OCI-LY1 (cell line): Measurements from ENCODE around the gene ST3GAL5.

ENCODE experiments used
- H2AFZ ChIP-seq: fragments of 200-600 bp; sonication (generic), shearing (Covaris generic); 2 replicates; pipeline ENCODE4 v1.6.0; 2014; ENCODE audit warnings: antibody characterized with exemption, mild to moderate bottlenecking, low read length
- H3F3A ChIP-seq: fragments of 200-600 bp; sonication (generic), shearing (Covaris generic); 2 replicates; pipeline ENCODE4 v1.6.0; 2014; ENCODE audit warnings: mild to moderate bottlenecking, antibody characterized with exemption, low read length, moderate library complexity; ENCODE audit not compliant: insufficient read depth
- H3K27ac ChIP-seq: fragments of 200-600 bp; sonication (generic); 2 replicates; pipeline ENCODE4 v1.5.1; 2014; ENCODE audit warnings: low read length, mixed run types, mild to moderate bottlenecking, low read depth; ENCODE audit not compliant: poor library complexity, severe bottlenecking
- H3K27me3 ChIP-seq: fragments of 200-600 bp; sonication (generic); 2 replicates; pipeline ENCODE4 v1.6.0; 2014; ENCODE audit warnings: antibody characterized with exemption, mild to moderate bottlenecking, low read length, moderate library complexity; ENCODE audit not compliant: insufficient read depth
- H3K36me3 ChIP-seq: fragments of 200-600 bp; sonication (generic); 2 replicates; pipeline ENCODE4 v1.6.1; 2014; ENCODE audit warnings: mild to moderate bottlenecking, antibody characterized with exemption, low read length, moderate library complexity, mixed read lengths; ENCODE audit not compliant: insufficient read depth
- H3K4me1 ChIP-seq: fragments of 200-600 bp; sonication (generic); 2 replicates; pipeline ENCODE4 v1.5.1; 2014; ENCODE audit warnings: mild to moderate bottlenecking, low read length, moderate library complexity; ENCODE audit not compliant: insufficient read depth, severe bottlenecking
- H3K4me2 ChIP-seq: fragments of 200-600 bp; sonication (generic), shearing (Covaris generic); 2 replicates; pipeline ENCODE4 v1.6.1; 2014; ENCODE audit warnings: low read length
- H3K4me3 ChIP-seq: fragments of 200-600 bp; sonication (generic); 2 replicates; pipeline ENCODE4 v1.5.1; 2014; ENCODE audit warnings: low read length, low read depth, mild to moderate bottlenecking, mixed read lengths; ENCODE audit not compliant: poor library complexity, severe bottlenecking
- H3K79me2 ChIP-seq: fragments of 200-600 bp; shearing (Covaris generic); 2 replicates; pipeline ENCODE4 v1.6.1; 2016; ENCODE audit warnings: mixed run types, low read length, mixed read lengths; ENCODE audit not compliant: insufficient read depth
- H3K9ac ChIP-seq: fragments of 200-600 bp; sonication (generic), shearing (Covaris generic); 2 replicates; pipeline ENCODE4 v1.6.1; 2014; ENCODE audit warnings: mild to moderate bottlenecking, low read length, mixed read lengths
- H3K9me2 ChIP-seq: fragments of 200-600 bp; sonication (generic), shearing (Covaris generic); 2 replicates; pipeline ENCODE4 v1.6.1; 2014; ENCODE audit warnings: low read depth, mild to moderate bottlenecking, low read length, mixed read lengths
- H3K9me3 ChIP-seq: fragments of 200-600 bp; shearing (Covaris generic); 2 replicates; pipeline ENCODE4 v1.6.1; 2014; ENCODE audit warnings: low read length, mixed read lengths
- H4K20me1 ChIP-seq: fragments of 200-600 bp; sonication (generic), shearing (Covaris generic); 2 replicates; pipeline ENCODE4 v1.6.0; 2016; ENCODE audit warnings: mild to moderate bottlenecking, low read length; ENCODE audit not compliant: insufficient read depth
- CTCF ChIP-seq: fragments of 200-600 bp; sonication (generic), shearing (Covaris generic); IDR thresholded peaks from 2 replicates; pipeline ENCODE4 v1.5.1; 2017; ENCODE audit warnings: mild to moderate bottlenecking, antibody characterized with exemption, low read length, moderate library complexity, mixed read lengths
- EZH2 ChIP-seq: fragments of 200-600 bp; sonication (generic), shearing (Covaris generic); IDR thresholded peaks from 2 replicates; pipeline ENCODE4 v1.8.0; 2017; ENCODE audit warnings: borderline replicate concordance, mixed run types, mild to moderate bottlenecking, antibody characterized with exemption, low read length, moderate library complexity, mixed read lengths

ST3GAL5 gene

GRCh38 chr2:85925216-85925671 lies 36.5 kb upstream of the ST3GAL5 start:
- H3K27me3 ChIP-seq: peaks cover 5% of the 10 kb centered on the region; the same call in 1 of the 2 replicates
- no peaks in the 10 kb centered on the region for H3K79me2 ChIP-seq
- no peak overlapping the region for H3K9ac ChIP-seq
- no peak for TF ChIP-seq EZH2
- TF ChIP-seq CTCF: no peak
- no peaks in the 10 kb centered on the region for H3F3A ChIP-seq
- H4K20me1 ChIP-seq: no peaks in the 10 kb centered on the region
- H3K4me2 ChIP-seq: no peak overlapping the region
- H3K9me2 ChIP-seq: no peaks in the 10 kb centered on the region
- no peaks in the 10 kb centered on the region for H3K4me1 ChIP-seq
- no peaks in the 10 kb centered on the region for H3K36me3 ChIP-seq
- H2AFZ ChIP-seq: no peak overlapping the region
- H3K9me3 ChIP-seq: no peaks in the 10 kb centered on the region
- H3K4me3 ChIP-seq: no peak overlapping the region
- no peak overlapping the region for H3K27ac ChIP-seq

- peaks cover 5% of the 10 kb centered on the region; the same call in 1 of the 2 replicates for H3K27me3 ChIP-seq
- H3F3A ChIP-seq: no peaks in the 10 kb centered on the region
- no peak overlapping the region for H3K4me3 ChIP-seq
- no peak overlapping the region for H3K9ac ChIP-seq
- no peaks in the 10 kb centered on the region for H3K36me3 ChIP-seq
- no peaks in the 10 kb centered on the region for H3K9me2 ChIP-seq
- no peak overlapping the region for H2AFZ ChIP-seq
- H4K20me1 ChIP-seq: no peaks in the 10 kb centered on the region
- no peaks in the 10 kb centered on the region for H3K79me2 ChIP-seq
- H3K4me1 ChIP-seq: no peaks in the 10 kb centered on the region
- TF ChIP-seq CTCF (no peak), EZH2 (no peak)
- H3K9me3 ChIP-seq: no peaks in the 10 kb centered on the region
- H3K27ac ChIP-seq: no peak overlapping the region
- no peak overlapping the region for H3K4me2 ChIP-seq
These were observed 35.7 kb upstream of the ST3GAL5 start for GRCh38 chr2:85924522-85924921.

- Histone ChIP-seq H3K36me3 (no peaks in the 10 kb centered on the region), H3K79me2 (no peaks in the 10 kb centered on the region), H3K4me3 (no peak overlapping the region), H3K9me3 (no peaks in the 10 kb centered on the region), H3K9me2 (no peaks in the 10 kb centered on the region), H3K4me1 (no peaks in the 10 kb centered on the region), H3F3A (no peaks in the 10 kb centered on the region), H3K27ac (no peak overlapping the region), H3K27me3 (peaks cover 5% of the 10 kb centered on the region; the same call in 1 of the 2 replicates), H3K9ac (no peak overlapping the region), H4K20me1 (no peaks in the 10 kb centered on the region), H2AFZ (no peak overlapping the region), H3K4me2 (no peak overlapping the region)
- TF ChIP-seq EZH2 (no peak), CTCF (no peak)
These were observed 33.4 kb upstream of the ST3GAL5 start for GRCh38 chr2:85922199-85922598.
